Activated naive CD8-positive, alpha-beta T cell treated with anti-CD3 and anti-CD28 coated beads for 36 hours (primary cell): Measurements from ENCODE around the gene SCAF11. TPM values are rescaled to one million over a fixed set of nuclear protein-coding genes. Genes with fewer than 3 reads are reported as not detected.

Experiments used
- DNase-seq: peaks from one replicate; pipeline ENCODE4 v3.0.0; 2021
- H3K27ac Mint-ChIP-seq: one replicate; pipeline ENCODE4 v1.8.0; 2022; ENCODE audit warnings: mild to moderate bottlenecking, moderate library complexity, mixed read lengths
- H3K27me3 Mint-ChIP-seq: one replicate; pipeline ENCODE4 v1.8.0; 2022; ENCODE audit warnings: mild to moderate bottlenecking, mixed read lengths
- H3K36me3 Mint-ChIP-seq: one replicate; pipeline ENCODE4 v1.8.0; 2021; ENCODE audit warnings: mild to moderate bottlenecking, mixed read lengths
- H3K4me1 Mint-ChIP-seq: one replicate; pipeline ENCODE4 v1.8.0; 2021; ENCODE audit warnings: mixed read lengths
- H3K4me3 Mint-ChIP-seq: one replicate; pipeline ENCODE4 v1.8.0; 2022; ENCODE audit warnings: mild to moderate bottlenecking, moderate library complexity, mixed read lengths
- H3K9me3 Mint-ChIP-seq: one replicate; pipeline ENCODE4 v1.8.0; 2022; ENCODE audit warnings: mixed read lengths
- total RNA-seq, 2 experiments: library from RNA; stranded (reverse); gene quantifications; one replicate each; pipeline ENCODE4 v1.2.3, GENCODE V29; 2021

SCAF11 gene
- total RNA-seq, 2 experiments from 2014 or later, result 111 to 124 TPM

DNA sequence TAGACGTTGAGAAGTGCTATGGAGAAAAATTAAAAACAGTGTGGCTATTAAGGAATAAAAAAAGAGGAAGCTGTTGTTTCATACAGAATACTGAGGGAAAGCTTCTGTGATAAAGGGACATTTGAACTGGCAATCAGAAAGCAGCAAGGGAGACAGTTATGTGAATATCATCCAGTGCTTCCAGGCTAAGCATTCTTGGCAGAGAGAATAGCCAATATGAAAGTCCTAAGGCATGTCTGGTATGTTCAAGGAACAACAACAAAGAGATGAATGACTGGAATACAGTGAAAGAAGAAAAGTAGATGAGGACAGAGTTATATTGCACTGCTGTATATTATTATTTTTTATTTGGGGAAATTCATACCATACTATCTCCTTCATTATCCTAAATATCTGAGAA lies 23.9 kb downstream of the SCAF11 start:
- peaks cover 7% of the 10 kb centered on the region for H3K9me3 Mint-ChIP-seq

DNA sequence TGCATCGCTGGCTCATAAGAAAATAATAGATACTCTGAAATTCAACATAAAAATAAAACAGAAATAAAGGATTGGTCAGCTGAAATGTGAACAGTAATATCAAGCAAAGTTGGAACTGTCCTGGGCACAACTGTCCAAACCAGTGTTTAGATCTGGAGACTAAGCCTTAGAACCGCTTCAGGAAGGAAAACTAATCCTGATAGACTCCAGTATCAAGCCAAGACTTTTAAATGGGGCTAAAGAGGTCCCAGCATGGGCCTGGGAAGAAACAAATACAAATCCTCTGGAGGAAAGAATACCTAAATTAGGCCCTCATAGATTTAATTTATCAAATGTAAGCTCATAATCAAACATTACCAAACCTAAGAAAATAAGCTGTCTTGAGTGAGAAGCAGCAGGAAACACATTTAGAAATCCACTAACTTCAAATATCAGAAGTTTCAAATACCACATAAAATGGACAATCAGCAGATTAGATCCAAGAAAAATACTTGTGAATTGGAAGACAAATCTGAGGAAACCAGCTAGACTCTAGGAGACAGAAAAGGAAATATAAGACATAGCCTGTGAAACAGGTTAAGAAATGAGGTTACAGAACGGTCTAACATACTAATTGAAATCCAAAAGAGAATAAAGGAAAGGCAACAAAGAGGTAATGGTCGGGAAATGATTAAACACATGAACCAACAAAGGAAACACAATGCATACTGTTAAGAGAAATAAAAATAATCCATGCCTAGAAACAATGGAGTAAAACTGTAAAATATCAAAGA lies 27.6 kb downstream of the SCAF11 start:
- H3K4me3 Mint-ChIP-seq, result no peak overlapping the region
- no peak for DNase-seq
- H3K27me3 Mint-ChIP-seq, result no peaks in the 10 kb centered on the region
- H3K4me1 Mint-ChIP-seq, result peaks cover 26% of the 10 kb centered on the region
- no peak overlapping the region for H3K27ac Mint-ChIP-seq
- peaks cover 7% of the 10 kb centered on the region for H3K9me3 Mint-ChIP-seq
- peaks cover 46% of the 10 kb centered on the region for H3K36me3 Mint-ChIP-seq

More for the DNA sequence above, 23.9 kb downstream of the SCAF11 start:
- H3K27ac Mint-ChIP-seq, result no peak overlapping the region
- peaks cover 35% of the 10 kb centered on the region for H3K4me1 Mint-ChIP-seq
- no peak overlapping the region for H3K4me3 Mint-ChIP-seq
- no peaks in the 10 kb centered on the region for H3K27me3 Mint-ChIP-seq
- no peak for DNase-seq
- H3K36me3 Mint-ChIP-seq, result peaks cover 50% of the 10 kb centered on the region

- H3K4me3 Mint-ChIP-seq, result no peak overlapping the region
- DNase-seq, result no peak
- H3K27me3 Mint-ChIP-seq, result no peaks in the 10 kb centered on the region
- H3K36me3 Mint-ChIP-seq, result peaks cover 37% of the 10 kb centered on the region
- peaks cover 11% of the 10 kb centered on the region for H3K4me1 Mint-ChIP-seq
- peaks cover 7% of the 10 kb centered on the region for H3K9me3 Mint-ChIP-seq
- no peak overlapping the region for H3K27ac Mint-ChIP-seq
Measured at GRCh38 chr12:45959728-45960127, 30.6 kb downstream of the SCAF11 start.

- Mint-ChIP-seq H3K4me3 (no peak overlapping the region), H3K27ac (no peak overlapping the region), H3K4me1 (peaks cover 10% of the 10 kb centered on the region), H3K9me3 (peaks cover 7% of the 10 kb centered on the region), H3K27me3 (no peaks in the 10 kb centered on the region), H3K36me3 (peaks cover 30% of the 10 kb centered on the region)
- no peak for DNase-seq
Measured at GRCh38 chr12:45959025-45959424, 31.3 kb downstream of the SCAF11 start.

DNA sequence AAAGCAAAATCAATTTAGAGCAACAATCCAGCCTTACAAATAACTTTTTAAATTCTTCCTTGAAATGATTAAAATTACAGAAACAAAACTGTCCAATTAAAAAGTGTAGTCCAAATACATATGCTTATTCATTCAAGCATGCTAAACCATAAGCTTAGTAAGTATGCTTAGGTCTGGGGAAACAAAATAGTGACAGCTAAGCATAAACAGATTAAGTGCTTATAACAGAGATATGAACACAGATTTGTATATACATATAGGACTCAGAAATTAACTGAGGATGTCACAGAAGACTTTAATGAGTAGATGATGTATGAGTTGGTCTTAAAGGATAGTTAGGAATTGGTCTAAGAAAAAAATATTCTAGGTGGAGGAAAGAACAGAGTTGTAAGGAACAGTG lies 41.8 kb downstream of the SCAF11 start:
- no peak overlapping the region for H3K4me3 Mint-ChIP-seq
- H3K27me3 Mint-ChIP-seq, result no peaks in the 10 kb centered on the region
- H3K27ac Mint-ChIP-seq, result no peak overlapping the region
- H3K4me1 Mint-ChIP-seq, result no peaks in the 10 kb centered on the region
- H3K9me3 Mint-ChIP-seq, result no peaks in the 10 kb centered on the region
- DNase-seq, result no peak
- H3K36me3 Mint-ChIP-seq, result peaks cover 22% of the 10 kb centered on the region

DNA sequence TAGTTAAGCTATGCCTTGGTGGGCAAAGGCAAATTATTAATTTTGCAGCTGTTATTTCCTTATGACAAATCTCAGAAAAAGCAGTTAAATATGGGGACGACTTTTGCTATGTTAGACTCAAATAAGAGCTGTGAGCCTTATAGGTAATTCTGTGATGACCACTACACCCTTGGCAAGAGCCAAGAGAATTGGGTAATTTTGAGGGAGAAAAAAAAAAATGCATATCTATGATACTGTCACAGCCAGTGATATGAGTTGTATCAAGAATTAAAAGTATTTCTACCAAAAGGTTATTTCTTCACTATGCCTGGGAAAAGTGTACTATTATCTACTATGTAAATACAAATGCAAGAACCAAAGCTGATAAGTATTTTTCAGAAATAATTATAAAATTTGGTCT lies 43.9 kb downstream of the SCAF11 start:
- Mint-ChIP-seq H3K4me3 (no peak overlapping the region), H3K27me3 (no peaks in the 10 kb centered on the region), H3K9me3 (no peaks in the 10 kb centered on the region), H3K4me1 (no peaks in the 10 kb centered on the region), H3K27ac (no peak overlapping the region), H3K36me3 (peaks cover 40% of the 10 kb centered on the region)
- no peak for DNase-seq

GRCh38 chr12:45944771-45945170 lies 45.6 kb downstream of the SCAF11 start:
- no peaks in the 10 kb centered on the region for H3K27me3 Mint-ChIP-seq
- DNase-seq, result no peak
- H3K4me1 Mint-ChIP-seq, result no peaks in the 10 kb centered on the region
- H3K27ac Mint-ChIP-seq, result no peak overlapping the region
- H3K9me3 Mint-ChIP-seq, result no peaks in the 10 kb centered on the region
- peaks cover 49% of the 10 kb centered on the region for H3K36me3 Mint-ChIP-seq
- no peak overlapping the region for H3K4me3 Mint-ChIP-seq

DNA sequence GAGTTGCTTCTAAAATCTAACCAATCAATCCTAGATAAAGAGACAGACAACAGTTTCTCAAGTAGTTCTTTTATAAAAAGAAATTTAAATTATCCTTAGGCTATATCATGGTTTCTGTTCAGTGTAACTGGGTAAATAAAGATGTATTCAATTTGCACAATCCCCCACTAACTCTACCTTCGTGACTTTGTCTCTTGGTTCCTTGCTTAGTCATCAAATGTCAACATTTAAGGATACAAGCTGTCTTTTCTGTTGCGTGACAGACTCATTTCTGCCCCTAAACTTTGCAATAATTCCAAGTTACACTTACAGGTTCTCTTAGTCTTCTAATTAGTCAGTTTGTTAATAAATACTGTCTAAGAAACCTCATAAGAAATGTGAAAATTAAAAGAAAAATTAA lies 50.6 kb downstream of the SCAF11 start:
- no peaks in the 10 kb centered on the region for H3K27me3 Mint-ChIP-seq
- no peaks in the 10 kb centered on the region for H3K9me3 Mint-ChIP-seq
- peaks cover 47% of the 10 kb centered on the region for H3K36me3 Mint-ChIP-seq
- no peak for DNase-seq
- H3K27ac Mint-ChIP-seq, result no peak overlapping the region
- no peak overlapping the region for H3K4me3 Mint-ChIP-seq
- peaks cover 4% of the 10 kb centered on the region for H3K4me1 Mint-ChIP-seq

GRCh38 chr12:45938566-45938965 lies 51.8 kb downstream of the SCAF11 start:
- H3K36me3 Mint-ChIP-seq, result peaks cover 37% of the 10 kb centered on the region

DNA sequence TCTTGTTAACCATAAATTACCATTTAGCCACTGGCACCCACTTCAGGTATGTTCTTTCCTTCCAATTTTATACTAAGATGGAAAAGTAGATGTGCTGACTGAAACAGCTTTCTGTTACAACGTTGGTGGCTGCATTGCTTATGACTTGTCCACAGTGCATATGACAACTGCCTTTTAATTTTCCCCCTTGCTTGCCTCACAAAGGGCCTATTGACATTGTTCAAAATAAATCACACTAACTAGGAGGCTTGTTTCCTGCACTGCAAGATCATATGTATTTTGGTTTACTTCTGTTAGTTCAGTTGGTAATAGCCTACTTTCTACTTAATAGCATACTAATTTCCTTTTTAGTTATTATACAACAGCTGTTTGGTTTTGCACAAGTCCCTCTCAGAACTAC lies 55.4 kb downstream of the SCAF11 start:
- peaks cover 19% of the 10 kb centered on the region for H3K36me3 Mint-ChIP-seq
- H3K4me1 Mint-ChIP-seq, result peaks cover 4% of the 10 kb centered on the region
- H3K4me3 Mint-ChIP-seq, result no peak overlapping the region
- no peak overlapping the region for H3K27ac Mint-ChIP-seq
- DNase-seq, result no peak
- H3K27me3 Mint-ChIP-seq, result no peaks in the 10 kb centered on the region
- H3K9me3 Mint-ChIP-seq, result no peaks in the 10 kb centered on the region

More at GRCh38 chr12:45938566-45938965, 51.8 kb downstream of the SCAF11 start:
- Mint-ChIP-seq H3K27me3 (no peaks in the 10 kb centered on the region), H3K9me3 (no peaks in the 10 kb centered on the region), H3K4me3 (no peak overlapping the region), H3K27ac (no peak overlapping the region), H3K4me1 (peaks cover 4% of the 10 kb centered on the region)
- DNase-seq, result no peak

- no peak for DNase-seq
- H3K9me3 Mint-ChIP-seq, result no peaks in the 10 kb centered on the region
- peaks cover 18% of the 10 kb centered on the region for H3K36me3 Mint-ChIP-seq
- no peaks in the 10 kb centered on the region for H3K27me3 Mint-ChIP-seq
- no peak overlapping the region for H3K4me3 Mint-ChIP-seq
- no peak overlapping the region for H3K27ac Mint-ChIP-seq
- peaks cover under 1% of the 10 kb centered on the region for H3K4me1 Mint-ChIP-seq
Measured at GRCh38 chr12:45933504-45933903, 56.9 kb downstream of the SCAF11 start.

- DNase-seq, result no peak
- H3K9me3 Mint-ChIP-seq, result no peaks in the 10 kb centered on the region
- no peaks in the 10 kb centered on the region for H3K4me1 Mint-ChIP-seq
- no peak overlapping the region for H3K27ac Mint-ChIP-seq
- H3K36me3 Mint-ChIP-seq, result peaks cover 34% of the 10 kb centered on the region
- H3K4me3 Mint-ChIP-seq, result no peak overlapping the region
- H3K27me3 Mint-ChIP-seq, result no peaks in the 10 kb centered on the region
Measured at GRCh38 chr12:45930369-45930768, 60.0 kb downstream of the SCAF11 start.

GRCh38 chr12:45928309-45928708 lies 62.1 kb downstream of the SCAF11 start:
- Mint-ChIP-seq H3K36me3 (peaks cover 37% of the 10 kb centered on the region), H3K9me3 (no peaks in the 10 kb centered on the region), H3K27ac (peak overlapping the region; percentile 51), H3K4me3 (no peak overlapping the region), H3K27me3 (no peaks in the 10 kb centered on the region), H3K4me1 (no peaks in the 10 kb centered on the region)
- no peak for DNase-seq

- Mint-ChIP-seq H3K9me3 (peaks cover 1% of the 10 kb centered on the region), H3K27me3 (no peaks in the 10 kb centered on the region), H3K4me1 (no peaks in the 10 kb centered on the region), H3K36me3 (peaks cover 22% of the 10 kb centered on the region), H3K4me3 (no peak overlapping the region), H3K27ac (no peak overlapping the region)
- DNase-seq, result no peak
Measured at GRCh38 chr12:45918818-45919217, 71.6 kb downstream of the SCAF11 start.

DNA sequence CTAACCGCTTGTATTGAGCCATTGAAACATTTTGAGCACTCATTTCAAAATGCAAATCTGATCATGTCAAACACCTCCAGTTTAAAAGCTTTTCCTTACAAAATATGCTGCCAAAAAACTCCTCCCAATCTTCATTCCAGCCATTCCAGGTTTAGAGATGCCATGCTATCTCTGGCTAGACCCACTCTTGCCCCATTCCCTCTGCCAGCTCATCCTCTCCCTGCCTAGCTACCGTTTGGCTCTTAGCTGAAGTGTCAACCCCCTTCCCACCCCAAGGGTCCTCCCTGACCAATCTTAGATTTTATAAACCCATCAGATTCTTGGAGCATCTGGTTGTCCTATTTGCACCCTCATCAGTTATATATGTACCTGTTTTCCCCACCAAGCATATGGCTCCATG lies 75.0 kb downstream of the SCAF11 start:
- Mint-ChIP-seq H3K27ac (no peak overlapping the region), H3K27me3 (no peaks in the 10 kb centered on the region), H3K4me1 (no peaks in the 10 kb centered on the region), H3K4me3 (no peak overlapping the region), H3K36me3 (peaks cover 12% of the 10 kb centered on the region), H3K9me3 (peaks cover 1% of the 10 kb centered on the region)
- no peak for DNase-seq

GRCh38 chr12:45914090-45914489 lies 76.3 kb downstream of the SCAF11 start:
- Mint-ChIP-seq H3K4me3 (no peak overlapping the region), H3K4me1 (no peaks in the 10 kb centered on the region), H3K36me3 (peaks cover 8% of the 10 kb centered on the region), H3K27me3 (no peaks in the 10 kb centered on the region), H3K9me3 (peaks cover under 1% of the 10 kb centered on the region), H3K27ac (no peak overlapping the region)
- no peak for DNase-seq
